Measurements from ENCODE around the gene CNIH4. TPM values are rescaled to one million over a fixed set of nuclear protein-coding genes. Genes with fewer than 3 reads are reported as not detected.

CNIH4 gene
- total RNA-seq, 1 donor from 2014 or later = 28.5 TPM

- H3K27me3 ChIP-seq (ENCODE audit: low read depth) = no peaks in the 10 kb centered on the region
- intact Hi-C loops (cut with micrococcal nuclease) = no loop called here
- TF ChIP-seq, protein P1, sequence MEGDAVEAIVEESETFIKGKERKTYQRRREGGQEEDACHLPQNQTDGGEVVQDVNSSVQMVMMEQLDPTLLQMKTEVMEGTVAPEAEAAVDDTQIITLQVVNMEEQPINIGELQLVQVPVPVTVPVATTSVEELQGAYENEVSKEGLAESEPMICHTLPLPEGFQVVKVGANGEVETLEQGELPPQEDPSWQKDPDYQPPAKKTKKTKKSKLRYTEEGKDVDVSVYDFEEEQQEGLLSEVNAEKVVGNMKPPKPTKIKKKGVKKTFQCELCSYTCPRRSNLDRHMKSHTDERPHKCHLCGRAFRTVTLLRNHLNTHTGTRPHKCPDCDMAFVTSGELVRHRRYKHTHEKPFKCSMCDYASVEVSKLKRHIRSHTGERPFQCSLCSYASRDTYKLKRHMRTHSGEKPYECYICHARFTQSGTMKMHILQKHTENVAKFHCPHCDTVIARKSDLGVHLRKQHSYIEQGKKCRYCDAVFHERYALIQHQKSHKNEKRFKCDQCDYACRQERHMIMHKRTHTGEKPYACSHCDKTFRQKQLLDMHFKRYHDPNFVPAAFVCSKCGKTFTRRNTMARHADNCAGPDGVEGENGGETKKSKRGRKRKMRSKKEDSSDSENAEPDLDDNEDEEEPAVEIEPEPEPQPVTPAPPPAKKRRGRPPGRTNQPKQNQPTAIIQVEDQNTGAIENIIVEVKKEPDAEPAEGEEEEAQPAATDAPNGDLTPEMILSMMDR (IDR thresholded peaks at IDR 0.05; ENCODE audit: borderline replicate concordance) = no peak
- H3K9me3 ChIP-seq (replicated peaks) = no peaks in the 10 kb centered on the region
- H3K36me3 ChIP-seq = peaks cover 97% of the 10 kb centered on the region
- H3K27ac ChIP-seq (replicated peaks) = no peak overlapping the region
- H3K4me3 ChIP-seq = no peak overlapping the region
- DNase-seq = no peak
- no peaks in the 10 kb centered on the region for H3K4me1 ChIP-seq
These were observed 36.0 kb downstream of the CNIH4 start for GRCh38 chr1:224392411-224393249.

GRCh38 chr1:224393294-224393693 is 36.6 kb downstream of the CNIH4 start:
- Histone ChIP-seq H3K4me1 (no peaks in the 10 kb centered on the region), H3K27ac (replicated peaks) (no peak overlapping the region), H3K27me3 (ENCODE audit: low read depth) (no peaks in the 10 kb centered on the region), H3K4me3 (no peak overlapping the region), H3K36me3 (peaks cover 99% of the 10 kb centered on the region), H3K9me3 (replicated peaks) (no peaks in the 10 kb centered on the region)
- TF ChIP-seq, protein P1 (IDR thresholded peaks at IDR 0.05; ENCODE audit: borderline replicate concordance) = no peak
- intact Hi-C loops (cut with micrococcal nuclease) = no loop called here
- DNase-seq = no peak

DNA sequence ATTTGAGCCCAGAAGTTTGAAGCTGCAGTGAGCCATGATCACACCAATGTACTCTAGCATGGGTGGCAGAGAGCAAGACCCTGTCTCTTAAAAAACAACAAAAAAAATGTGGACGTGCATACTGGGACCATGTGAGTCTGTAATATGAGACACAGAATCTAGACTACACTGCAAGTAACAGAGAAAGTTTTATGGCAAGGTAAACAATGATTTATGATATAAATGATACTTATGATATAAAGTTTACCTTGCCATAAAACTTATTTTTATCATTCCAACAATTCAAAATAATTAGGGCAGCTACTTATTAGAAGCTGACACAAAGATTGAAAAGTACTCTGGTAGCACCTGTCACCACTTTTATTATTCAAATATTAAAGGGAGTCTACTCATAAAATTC is 43.2 kb downstream of the CNIH4 start:
- intact Hi-C loops (cut with micrococcal nuclease) = no loop called here
- no peak overlapping the region for H3K27ac ChIP-seq (replicated peaks)
- TF ChIP-seq, protein P1 (IDR thresholded peaks at IDR 0.05; ENCODE audit: borderline replicate concordance) = no peak
- no peak overlapping the region for H3K4me3 ChIP-seq
- peaks cover 100% of the 10 kb centered on the region for H3K36me3 ChIP-seq
- DNase-seq = no peak
- H3K27me3 ChIP-seq (ENCODE audit: low read depth) = no peaks in the 10 kb centered on the region
- H3K4me1 ChIP-seq = no peaks in the 10 kb centered on the region
- no peaks in the 10 kb centered on the region for H3K9me3 ChIP-seq (replicated peaks)

- Histone ChIP-seq H3K9me3 (replicated peaks) (no peaks in the 10 kb centered on the region), H3K27ac (replicated peaks) (no peak overlapping the region), H3K4me1 (no peaks in the 10 kb centered on the region), H3K27me3 (ENCODE audit: low read depth) (no peaks in the 10 kb centered on the region), H3K4me3 (no peak overlapping the region), H3K36me3 (peaks cover 96% of the 10 kb centered on the region)
- DNase-seq = no peak
- intact Hi-C loops (cut with micrococcal nuclease) = no loop called here
- TF ChIP-seq, protein P1 (IDR thresholded peaks at IDR 0.05; ENCODE audit: borderline replicate concordance) = no peak
These were observed 45.9 kb downstream of the CNIH4 start for GRCh38 chr1:224402472-224403036.

- intact Hi-C loops (cut with micrococcal nuclease) = no loop called here
- Histone ChIP-seq H3K4me3 (no peak overlapping the region), H3K27ac (replicated peaks) (no peak overlapping the region), H3K36me3 (peaks cover 96% of the 10 kb centered on the region), H3K9me3 (replicated peaks) (no peaks in the 10 kb centered on the region), H3K4me1 (no peaks in the 10 kb centered on the region), H3K27me3 (ENCODE audit: low read depth) (no peaks in the 10 kb centered on the region)
- TF ChIP-seq, protein P1 (IDR thresholded peaks at IDR 0.05; ENCODE audit: borderline replicate concordance) = no peak
- no peak for DNase-seq
These were observed 48.4 kb downstream of the CNIH4 start for GRCh38 chr1:224404916-224405603.
